Lower leg skin (tissue), 3 donors: ENCODE data around the gene BDH2.

Experiments
- CTCF ChIP-seq, 3 donors: fragments of 450-650 bp; IDR thresholded peaks; one replicate each; pipeline ENCODE4 v1.5.1; 2016; ENCODE audit warnings: antibody characterized with exemption in 3 of 3, mild to moderate bottlenecking in 3 of 3, moderate library complexity in 2 of 3
- POLR2A ChIP-seq, 2 donors: fragments of 450-650 bp; IDR thresholded peaks; one replicate each; pipeline ENCODE4 v1.6.1; 2016 to 2017; ENCODE audit warnings: antibody characterized with exemption in 2 of 2, mild to moderate bottlenecking in 1 of 2, moderate library complexity in 1 of 2

- TF ChIP-seq CTCF (IDR thresholded peaks at IDR 0.05) (no peak), POLR2A (IDR thresholded peaks at IDR 0.05) (no peak)
Observed at GRCh38 chr4:103086551-103086950, 13.1 kb downstream of the BDH2 start.
